NCI-H146 treated with DMSO at 0.1 percent for 48 hours (cell line): Measurements from ENCODE around the gene USP35.
"Not testable (repeated sequence)": the region's sequence is repeated elsewhere in the genome, so short reads cannot be mapped to it uniquely, and the experiment has no call there.

Experiments
- DNase-seq: peaks from one replicate; lab custom pipeline; 2025; ENCODE audit not compliant: unreplicated experiment; lab: John Stamatoyannopoulos, UW

USP35 gene

GRCh38 chr11:78216021-78216420, 27.3 kb downstream of the USP35 start:
- DNase-seq: no peak

GRCh38 chr11:78216571-78217287, 28.0 kb downstream of the USP35 start:
- DNase-seq: no peak

- DNase-seq: no peak
Measured at GRCh38 chr11:78217650-78218541, 29.2 kb downstream of the USP35 start.

- no peak for DNase-seq
Measured at GRCh38 chr11:78218707-78219492, 30.2 kb downstream of the USP35 start.

- DNase-seq: no peak
Measured at GRCh38 chr11:78219493-78220217, 30.9 kb downstream of the USP35 start.

GRCh38 chr11:78220218-78221157, 31.8 kb downstream of the USP35 start:
- DNase-seq: no peak

GRCh38 chr11:78221396-78222315, 32.9 kb downstream of the USP35 start:
- no peak for DNase-seq

- not testable (repeated sequence) for DNase-seq
Measured at GRCh38 chr11:78222726-78223125, 34.0 kb downstream of the USP35 start.

GRCh38 chr11:78223320-78223954, 34.7 kb downstream of the USP35 start:
- DNase-seq: no peak

- no peak for DNase-seq
Measured at GRCh38 chr11:78224506-78224905, 35.8 kb downstream of the USP35 start.

- DNase-seq: no peak
Measured at GRCh38 chr11:78224906-78225420, 36.2 kb downstream of the USP35 start.

- no peak for DNase-seq
Measured at GRCh38 chr11:78226684-78227680, 38.3 kb downstream of the USP35 start.

GRCh38 chr11:78227921-78228320, 39.2 kb downstream of the USP35 start:
- no peak for DNase-seq

GRCh38 chr11:78228467-78228866, 39.7 kb downstream of the USP35 start:
- peak; percentile 66 for DNase-seq

- no peak for DNase-seq
Measured at GRCh38 chr11:78229106-78229505, 40.4 kb downstream of the USP35 start.

GRCh38 chr11:78230161-78230877, 41.6 kb downstream of the USP35 start:
- DNase-seq: no peak
